ENCODE data around the gene MTHFD1L.
"Not testable (repeated sequence)": the region's sequence is repeated elsewhere in the genome, so short reads cannot be mapped to it uniquely, and the experiment has no call there.

MTHFD1L gene

DNA sequence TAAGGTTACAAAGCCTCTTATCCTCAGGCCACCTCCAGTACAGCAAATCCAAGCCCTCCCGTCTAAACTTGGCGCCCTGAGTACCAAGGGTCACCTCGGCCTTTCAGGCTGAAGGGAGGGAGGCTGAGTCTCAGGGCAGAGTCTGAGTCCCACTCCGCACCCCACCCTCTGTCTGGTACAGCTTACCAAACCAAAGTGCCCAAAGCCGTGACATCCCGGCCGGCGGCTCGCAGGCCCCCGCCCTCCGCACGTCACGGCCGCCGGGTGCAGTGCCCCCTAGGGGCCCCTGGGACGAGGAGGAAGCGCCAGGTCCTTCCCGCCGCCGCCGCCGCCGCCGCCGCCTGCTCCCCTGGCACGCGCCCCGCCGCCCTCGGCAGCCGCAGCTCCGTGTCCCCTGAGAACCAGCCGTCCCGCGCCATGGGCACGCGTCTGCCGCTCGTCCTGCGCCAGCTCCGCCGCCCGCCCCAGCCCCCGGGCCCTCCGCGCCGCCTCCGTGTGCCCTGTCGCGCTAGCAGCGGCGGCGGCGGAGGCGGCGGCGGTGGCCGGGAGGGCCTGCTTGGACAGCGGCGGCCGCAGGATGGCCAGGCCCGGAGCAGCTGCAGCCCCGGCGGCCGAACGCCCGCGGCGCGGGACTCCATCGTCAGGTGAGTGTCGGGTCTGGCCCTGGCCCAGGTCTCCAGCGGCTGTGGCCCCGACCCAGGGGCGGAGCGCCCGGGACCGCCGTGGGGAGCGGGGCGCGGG, at the start of gene MTHFD1L:
Gene MTHFD1L (plus strand): TSS at position 297 of the 741 bp plus-strand sequence. CDS start 121 bp downstream, at position 418.
- DNase-seq = peak; percentile 29

DNA sequence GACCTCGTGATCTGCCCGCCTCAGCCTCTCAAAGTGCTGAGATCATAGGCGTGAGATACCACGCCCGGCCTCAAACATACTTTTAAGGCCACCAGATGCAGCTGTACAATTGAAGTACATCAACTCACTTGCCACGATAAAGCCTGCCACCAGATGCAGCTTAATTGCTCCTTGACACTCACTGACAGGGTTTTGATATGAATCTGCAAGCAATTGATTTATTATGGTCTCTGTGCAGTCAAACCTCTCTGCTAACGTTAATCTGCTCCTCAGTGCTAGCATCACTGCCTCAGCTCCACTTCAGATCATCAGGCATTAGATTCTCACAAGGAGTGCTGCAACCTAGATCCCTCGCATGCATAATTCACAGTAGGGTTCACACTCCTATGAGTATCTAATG, 48.9 kb upstream of the MTHFD1L start:
- not testable (repeated sequence) for DNase-seq

DNA sequence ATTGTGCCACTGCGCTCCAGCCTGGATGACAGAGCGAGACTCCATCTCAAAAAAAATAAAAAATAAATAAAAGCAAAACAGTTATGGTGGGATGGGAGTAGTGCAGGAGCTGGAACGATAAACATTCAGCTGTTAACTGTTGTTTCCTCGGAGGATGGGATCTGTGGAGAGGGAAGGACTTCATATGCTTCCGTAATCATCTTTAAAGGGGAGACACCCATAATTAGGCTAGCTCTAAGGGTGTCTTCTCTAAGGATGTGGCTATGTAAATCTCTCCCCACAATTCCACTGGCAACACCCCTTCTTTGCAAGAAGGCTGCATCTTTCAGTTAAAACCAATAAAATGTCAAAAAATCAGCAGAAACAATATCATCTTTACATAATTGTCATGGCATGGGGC, 42.6 kb upstream of the MTHFD1L start:
- DNase-seq = no peak

DNA sequence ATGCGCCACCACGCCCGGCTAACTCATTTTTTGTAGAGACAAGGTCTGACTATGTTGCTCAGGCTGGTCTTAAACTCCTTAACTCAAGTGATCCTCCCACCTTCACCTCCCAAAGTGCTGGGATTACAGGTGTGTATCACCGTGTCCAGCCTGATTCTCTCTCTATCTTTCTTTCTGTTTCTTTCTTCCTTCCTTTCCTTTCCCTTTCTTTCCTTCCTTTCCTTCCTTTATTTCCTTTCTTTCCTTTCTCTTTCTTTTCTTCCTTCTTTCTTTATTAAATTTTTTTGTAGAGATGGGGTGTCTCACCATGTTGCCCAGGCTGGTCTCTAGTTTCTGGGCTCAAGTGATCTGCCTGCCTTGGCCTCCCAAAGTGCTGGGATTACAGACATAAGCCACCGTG, 38.7 kb upstream of the MTHFD1L start:
- no peak for DNase-seq

DNA sequence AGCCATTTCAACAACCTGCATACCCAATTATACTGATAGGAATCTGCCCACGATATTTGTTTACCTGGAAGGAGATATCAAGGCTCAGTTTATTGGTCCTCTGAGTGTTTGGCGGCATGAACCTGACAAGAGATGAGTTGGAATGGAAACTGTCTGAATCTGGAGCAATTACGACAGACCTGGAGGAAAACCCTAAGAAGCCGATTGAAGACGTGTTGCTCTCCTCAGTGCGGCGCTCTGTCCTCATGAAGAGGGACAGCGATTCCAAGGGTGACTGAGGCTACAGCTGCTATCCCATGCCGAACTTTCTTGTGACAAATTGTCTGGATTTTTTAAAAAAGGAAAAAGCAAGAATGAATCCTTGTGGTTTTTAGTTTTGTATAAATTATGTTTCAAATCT, 37.4 kb upstream of the MTHFD1L start:
- DNase-seq = not testable (repeated sequence)

DNA sequence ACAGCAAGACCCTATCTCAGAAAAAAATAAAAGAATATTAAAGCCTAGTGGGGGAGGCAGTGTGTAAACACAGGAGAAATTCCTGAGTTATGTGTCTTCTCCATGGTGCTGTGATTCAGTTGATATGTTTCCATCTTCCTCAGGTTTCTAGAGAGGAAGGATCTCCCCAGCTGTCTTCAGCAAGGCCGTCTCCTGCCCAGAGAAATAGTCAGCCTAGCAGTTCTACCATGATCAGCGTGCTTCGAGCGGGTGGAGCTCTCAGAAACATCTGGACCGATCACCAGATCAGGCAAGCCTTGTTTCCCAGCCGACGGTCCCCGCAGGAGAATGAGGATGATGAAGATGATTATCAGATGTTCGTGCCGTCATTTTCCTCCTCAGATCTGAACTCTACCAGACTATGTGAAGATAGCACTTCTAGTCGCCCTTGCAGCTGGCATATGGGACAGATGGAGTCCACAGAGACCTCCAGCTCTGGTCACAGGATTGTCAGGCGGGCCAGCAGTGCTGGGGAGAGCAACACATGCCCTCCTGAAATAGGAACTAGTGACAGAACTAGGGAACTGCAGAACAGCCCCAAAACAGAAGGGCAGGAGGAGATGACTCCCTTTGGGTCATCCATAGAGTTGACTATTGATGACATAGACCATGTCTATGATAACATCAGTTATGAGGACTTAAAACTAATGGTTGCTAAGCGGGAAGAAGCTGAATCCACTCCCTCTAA, 34.9 kb upstream of the MTHFD1L start:
- no peak for DNase-seq

DNA sequence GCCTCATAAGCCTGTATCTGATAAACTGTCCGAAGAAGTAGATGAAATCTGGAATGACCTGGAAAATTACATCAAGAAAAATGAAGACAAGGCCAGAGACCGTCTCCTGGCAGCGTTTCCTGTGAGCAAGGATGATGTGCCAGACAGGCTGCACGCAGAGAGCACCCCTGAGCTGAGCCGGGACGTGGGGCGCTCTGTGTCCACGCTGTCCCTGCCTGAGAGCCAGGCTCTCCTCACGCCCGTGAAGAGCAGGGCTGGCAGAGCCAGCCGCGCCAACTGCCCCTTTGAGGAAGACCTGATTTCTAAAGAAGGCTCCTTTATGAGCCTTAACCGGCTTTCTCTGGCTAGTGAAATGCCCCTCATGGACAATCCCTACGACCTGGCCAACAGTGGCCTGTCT, 33.9 kb upstream of the MTHFD1L start:
- DNase-seq = no peak

DNA sequence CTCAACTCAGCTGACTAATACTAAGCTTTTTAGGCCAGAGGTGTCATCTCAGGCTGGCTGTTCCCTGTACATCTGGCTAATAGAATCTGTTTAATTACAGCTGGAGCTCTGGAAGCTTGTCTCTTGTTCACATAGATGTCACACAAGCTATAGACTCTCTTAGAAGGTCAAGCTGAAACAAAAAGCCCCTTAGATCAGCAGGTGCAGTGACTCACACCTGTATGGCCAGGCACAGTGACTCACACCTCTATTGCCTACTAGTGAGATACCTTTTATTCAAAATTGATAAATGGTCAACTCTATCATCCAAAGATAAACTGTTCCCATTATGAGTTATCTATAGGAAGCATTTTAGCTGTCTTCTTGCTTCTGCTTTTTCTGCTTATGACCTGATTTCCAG, 29.9 kb upstream of the MTHFD1L start:
- DNase-seq = no peak

DNA sequence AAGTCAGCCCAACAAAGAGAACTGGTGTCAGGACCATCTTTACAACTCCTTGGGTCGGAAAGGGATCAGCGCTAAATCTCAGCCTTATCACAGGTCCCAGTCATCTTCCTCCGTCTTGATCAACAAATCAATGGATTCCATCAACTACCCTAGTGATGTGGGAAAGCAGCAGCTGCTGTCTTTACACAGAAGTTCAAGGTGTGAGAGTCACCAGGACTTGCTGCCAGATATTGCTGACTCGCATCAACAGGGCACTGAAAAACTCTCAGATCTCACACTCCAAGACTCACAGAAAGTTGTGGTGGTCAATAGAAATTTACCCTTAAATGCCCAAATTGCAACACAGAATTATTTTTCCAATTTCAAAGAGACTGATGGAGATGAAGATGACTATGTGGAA, 25.3 kb upstream of the MTHFD1L start:
- DNase-seq = no peak

DNA sequence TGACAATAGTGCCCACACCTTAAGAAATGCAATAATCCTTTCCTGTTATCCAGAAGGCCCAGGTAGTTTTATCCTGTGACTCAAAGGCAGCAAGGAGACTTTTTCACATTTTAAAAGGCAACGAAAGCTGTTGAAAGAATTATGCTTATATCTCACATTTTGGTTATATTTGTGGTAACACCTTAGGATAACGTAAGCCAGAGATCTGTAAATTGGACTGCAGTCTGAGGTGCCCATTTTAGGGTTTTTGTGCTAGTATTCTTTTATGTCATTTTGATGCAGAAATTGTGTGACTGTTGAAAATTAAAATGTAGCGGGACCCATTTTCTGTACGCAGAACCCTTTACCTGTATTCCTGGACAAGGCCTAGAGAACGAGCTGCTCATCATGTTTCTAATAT, 24.3 kb upstream of the MTHFD1L start:
- DNase-seq = no peak

DNA sequence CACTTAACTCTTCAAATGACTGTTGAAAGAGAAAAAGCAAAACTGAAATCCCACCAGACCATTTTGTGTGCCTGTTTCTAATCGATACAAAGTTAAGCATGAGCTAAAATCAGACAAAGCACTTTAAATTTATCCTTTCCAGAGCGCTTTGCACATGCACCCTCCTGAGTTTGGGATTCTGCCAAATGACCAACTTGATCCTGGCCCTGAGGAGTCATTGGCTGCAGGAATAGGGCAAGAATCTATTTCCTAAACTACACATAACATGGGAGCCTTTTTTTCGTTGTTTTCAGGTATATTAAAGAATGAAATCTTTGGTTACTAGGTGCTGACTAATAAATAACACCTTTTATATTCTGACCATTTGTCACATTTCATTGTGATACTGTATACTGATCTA, 23.8 kb upstream of the MTHFD1L start:
- no peak for DNase-seq

DNA sequence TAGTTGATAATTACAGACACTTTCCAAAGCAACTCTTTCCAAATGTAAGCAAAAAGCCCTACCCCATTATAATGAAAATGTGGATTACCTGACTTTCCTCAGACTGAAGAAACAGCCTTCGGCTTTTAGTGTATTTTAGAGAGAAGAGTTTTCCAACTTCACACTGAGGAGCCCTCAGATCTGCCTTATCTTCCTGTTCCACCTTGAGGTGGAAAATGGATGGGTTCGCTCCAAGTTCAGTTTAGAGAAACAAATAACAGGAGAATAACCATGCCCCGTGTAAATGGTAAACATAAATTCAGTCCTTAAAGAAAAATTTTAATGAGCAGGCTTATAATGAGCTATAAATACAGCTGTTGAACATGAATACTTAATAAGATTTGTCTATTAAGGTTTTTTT, 21.1 kb upstream of the MTHFD1L start:
- no peak for DNase-seq

DNA sequence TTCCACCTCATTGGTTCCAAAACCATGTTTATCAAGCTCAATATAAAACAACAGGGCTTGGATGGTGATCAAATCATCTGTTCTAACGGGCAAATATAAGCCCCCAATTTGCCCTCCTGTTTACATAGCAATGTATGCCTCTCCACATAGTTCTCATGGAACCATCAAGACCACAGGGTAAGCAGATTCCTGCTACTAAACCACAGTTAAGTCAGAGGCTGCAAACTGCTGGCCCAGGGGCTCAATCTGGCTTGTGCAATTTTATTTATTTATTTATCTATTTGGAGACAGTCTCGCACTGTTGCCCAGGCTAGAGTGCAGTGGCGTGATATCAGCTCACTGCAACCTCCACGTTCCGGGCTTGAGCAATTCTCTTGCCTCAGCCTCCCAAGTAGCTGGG, 18.9 kb upstream of the MTHFD1L start:
- DNase-seq = no peak

DNA sequence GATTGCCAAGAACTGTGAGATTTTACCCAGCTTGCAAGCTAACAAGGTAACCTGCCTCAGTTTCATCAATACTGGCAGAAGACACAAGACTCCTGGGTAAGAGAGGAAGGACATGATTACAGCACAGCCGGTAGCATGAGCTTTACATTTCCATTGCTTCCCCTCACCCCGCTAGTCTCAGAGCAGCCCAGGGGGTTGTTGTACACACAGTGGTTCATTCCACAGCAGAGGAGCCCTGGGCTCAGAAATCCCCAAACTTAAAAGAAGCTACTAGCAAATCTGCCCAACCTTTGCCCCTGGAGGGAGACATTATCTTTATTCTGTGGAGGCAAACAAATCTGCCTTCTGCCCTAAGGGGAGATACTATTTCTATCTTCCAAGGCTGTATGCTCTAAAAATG, 17.1 kb upstream of the MTHFD1L start:
- no peak for DNase-seq

DNA sequence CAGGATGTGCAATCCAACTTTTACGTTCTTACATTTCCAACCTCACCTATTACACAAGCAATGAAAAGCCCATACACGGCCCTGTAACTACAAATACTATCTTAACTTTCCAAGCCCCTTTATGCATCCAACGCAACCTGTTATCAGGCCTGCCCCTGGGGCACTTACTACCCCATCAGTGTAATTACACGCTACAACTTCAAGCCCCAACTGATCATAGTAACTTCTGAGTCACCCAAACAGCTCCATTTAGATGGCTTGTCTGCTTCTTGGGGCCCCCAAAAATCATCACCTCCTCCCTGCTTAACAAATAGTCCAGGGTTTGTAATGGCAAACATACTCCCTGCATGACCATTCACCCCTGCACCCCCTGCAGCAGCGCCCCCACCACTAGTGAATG, 11.1 kb upstream of the MTHFD1L start:
- DNase-seq = not testable (repeated sequence)

DNA sequence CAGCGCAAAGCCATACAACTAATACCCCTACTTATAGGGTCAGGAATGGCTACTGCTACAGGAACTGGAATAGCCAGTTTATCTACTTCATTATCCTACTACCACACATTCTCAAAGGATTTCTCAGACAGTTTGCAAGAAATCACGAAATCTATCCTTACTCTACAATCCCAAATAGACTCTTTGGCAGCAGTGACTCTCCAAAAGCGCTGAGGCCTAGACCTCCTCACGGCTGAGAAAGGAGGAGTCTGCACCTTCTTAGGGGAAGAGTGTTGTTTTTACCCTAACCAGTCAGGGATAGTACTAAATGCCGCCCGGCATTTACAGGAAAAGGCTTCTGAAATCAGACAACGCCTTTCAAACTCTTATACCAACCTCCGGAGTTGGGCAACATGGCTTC, 10.3 kb upstream of the MTHFD1L start:
- not testable (repeated sequence) for DNase-seq

DNA sequence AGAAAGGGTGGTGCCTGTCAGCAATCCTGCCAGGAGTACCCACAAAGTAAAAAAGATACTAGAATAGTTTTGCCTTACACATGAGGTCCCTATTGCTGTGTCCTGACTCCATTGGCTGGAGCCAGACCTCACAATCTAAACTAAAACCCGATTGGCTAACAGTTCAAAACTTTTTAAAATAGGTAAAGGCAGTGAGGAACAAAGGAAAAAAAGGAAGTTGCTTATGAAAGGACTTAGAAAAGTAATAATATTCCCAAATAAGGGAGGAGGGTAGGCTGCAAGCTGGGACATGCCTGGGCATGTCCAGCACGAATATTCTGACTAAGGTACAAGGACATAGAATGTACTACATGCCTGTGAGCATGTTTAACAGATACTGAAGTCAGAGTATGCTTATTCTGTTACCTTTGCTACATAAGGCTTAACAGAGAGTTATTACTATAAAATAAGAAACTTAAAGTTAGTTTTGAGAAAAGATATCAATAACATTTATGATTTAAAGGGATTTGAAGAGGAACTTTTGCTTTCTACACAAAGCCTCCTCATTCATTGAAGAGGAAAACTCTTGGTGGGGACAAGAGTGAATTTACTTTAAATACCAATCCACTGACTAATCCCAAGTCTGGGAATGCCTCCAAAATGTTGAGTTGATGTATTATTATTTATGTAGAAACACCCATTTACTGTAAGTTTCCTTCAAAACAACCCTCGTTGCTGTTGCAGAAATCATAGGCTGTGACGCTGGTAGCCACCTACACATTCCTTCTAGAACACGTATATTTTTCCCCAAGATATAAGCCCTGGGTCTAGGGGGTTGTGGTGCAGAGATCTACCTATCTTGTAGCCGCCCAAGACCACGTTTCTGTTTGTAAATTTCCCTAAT, 8.2 kb upstream of the MTHFD1L start:
- no peak for DNase-seq

DNA sequence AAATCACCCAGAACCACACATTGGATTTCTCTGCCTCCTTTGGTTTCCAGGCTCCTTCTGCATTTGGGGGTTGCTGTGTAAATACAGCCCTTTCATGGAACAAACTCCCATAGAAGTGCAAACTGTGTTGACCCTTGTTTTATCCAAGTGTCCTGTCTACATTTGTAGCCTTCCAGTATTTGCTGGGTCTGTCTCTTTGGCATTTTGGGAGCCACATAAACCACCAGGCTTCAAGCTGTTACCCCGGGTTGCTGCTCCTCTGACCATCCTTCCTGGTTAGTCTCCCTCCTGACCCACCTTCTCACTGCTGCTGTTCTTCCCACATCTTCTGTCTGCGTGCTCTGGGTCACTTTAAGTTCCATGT, 7.6 kb upstream of the MTHFD1L start:
- DNase-seq = no peak

DNA sequence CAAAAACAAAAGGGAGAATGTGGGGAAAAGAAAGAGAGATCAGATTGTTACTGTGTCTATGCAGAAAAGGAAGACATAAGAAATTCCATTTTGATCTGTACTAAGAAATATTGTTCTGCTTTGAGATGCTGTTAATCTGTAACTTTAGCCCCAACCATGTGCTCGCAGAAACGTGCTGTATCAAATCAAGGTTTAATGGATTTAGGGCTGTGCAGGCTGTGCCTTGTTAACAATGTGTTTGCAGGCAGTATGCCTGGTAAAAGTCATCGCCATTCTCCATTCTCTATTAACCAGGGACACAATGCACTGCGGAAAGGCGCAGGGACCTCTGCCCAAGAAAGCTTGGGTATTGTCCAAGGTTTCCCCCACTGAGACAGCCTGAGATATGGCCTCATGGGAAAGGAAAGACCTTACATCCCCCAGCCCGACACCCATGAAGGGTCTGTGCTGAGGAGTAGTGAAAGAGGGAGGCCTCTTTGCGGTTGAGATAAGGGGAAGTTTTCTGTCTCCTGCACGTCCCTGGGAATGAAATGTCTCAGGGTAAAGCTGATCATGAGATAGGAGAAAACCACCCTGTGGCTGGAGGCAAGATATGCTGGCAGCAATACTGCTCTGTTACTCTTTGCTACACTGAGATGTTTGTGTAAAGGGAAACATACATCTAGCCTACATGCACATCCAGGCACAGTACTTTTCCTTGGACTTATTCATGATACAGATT, 3.9 kb upstream of the MTHFD1L start:
- not testable (repeated sequence) for DNase-seq

DNA sequence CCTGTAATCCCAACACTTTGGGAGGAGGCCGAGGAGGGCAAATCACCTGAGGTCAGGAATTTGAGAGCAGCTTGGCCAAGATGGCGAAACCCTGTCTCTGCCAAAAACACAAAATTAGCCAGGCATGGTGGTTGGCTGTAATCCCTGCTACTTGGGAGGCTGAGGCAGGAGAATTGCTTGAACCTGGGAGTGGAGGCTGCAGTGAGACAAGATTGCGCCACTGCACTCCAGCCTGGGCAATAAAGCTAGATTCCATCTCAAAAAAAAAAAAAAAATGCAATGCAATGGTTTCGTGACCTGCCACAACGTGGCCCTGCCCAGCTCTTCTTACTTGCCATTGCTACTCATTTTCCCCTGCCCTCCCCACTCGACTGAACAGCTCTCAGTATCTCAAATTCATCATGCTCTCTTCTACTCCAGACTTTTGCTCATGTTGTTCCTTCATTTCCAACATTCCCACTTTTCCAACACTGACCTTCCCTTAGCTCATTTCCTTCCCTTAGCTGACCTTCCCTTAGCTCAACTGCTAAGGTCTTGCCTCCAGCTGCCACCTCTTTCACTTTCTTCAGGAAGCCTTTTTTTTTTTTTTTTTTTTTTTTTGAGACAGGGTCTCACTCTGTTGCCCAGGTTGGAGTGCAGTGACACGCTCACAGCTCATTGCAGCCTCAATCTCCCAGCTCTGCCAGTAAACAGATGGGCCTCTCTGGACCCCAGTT, 2.1 kb upstream of the MTHFD1L start:
- no peak for DNase-seq

DNA sequence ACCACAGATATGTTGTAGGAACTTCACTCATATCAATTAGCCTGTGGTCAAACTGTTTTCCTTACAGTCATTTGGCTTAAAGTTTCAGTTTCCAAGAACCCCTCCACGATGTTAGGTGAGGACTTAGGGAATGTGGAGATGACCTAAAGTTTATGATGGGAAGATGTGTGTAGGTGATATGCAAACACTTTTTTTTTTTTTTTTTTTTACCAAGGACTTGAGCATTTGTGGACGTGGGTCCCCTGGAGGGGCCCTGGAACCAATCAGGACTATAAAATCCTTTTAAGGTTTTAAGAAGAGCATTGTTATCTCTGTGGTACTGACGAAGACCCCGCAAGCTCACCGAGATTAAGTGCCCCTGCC, 478 bp upstream of the MTHFD1L start:
- DNase-seq = no peak
